Middle frontal gyrus (tissue), 1 donor: ENCODE measurements around the gene ZDHHC19.
"Not testable (repeated sequence)": the region's sequence is repeated elsewhere in the genome, so short reads cannot be mapped to it uniquely, and the experiment has no call there.

Experiments
- DNase-seq: peaks from one replicate; pipeline ENCODE4 v3.0.0-alpha.2; 2015; ENCODE audit warnings: low spot score; ENCODE audit errors: extremely low spot score

Gene ZDHHC19

GRCh38 chr3:196225763-196226364 is 14.7 kb upstream of the ZDHHC19 start:
- no peak for DNase-seq

DNA sequence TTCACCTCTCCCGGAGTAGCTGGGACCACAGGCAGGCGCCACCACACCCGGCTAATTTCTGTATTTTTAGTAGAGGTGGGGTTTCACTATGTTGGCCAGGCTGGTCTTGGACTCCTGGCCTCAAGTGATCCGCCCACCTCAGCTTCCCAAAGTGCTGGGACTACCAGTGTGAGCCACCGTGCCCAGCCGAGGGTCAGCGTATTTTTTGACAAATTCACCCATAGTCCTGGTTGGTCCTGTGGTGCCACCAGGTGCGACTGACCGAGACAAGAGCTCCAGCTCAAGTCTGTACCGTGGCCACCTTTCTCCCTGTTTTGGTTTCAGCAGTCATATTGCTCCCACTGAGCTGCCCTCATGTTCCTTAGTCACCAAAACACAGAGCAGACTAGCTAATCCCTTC is 13.9 kb upstream of the ZDHHC19 start:
- DNase-seq = no peak

DNA sequence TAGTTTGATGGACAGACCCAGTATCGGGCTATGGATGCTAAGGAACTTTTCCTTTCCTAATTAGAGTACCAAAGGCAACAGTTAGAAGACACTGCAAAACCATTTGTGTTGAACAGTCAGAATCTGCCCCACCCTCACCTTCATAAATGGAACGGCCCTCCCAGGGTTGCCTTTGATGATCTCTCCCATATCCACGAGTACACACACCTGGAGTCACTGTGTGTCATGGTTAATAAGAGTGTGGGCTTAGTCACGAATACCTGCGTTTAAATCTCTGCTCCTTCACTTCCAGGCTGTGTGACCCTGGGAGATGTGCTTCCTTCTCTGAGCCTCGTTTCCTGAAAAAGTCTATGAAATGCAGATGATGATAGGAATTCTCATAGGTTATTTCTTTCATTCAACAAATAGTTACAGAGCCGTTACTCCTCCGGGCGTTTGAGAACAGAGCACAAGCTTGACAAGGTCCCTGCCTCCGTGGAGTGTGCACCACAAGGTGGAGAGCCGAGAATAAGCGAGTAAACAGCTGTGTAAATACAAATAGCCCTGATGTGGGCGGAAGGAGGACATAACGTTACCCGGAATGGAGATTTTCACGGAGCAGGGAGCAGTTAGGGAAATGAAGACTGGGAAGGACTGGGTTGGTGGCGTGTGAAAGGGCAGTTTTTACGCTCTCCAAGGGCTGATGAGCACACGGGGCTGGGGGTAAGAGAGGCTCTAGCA is 11.8 kb upstream of the ZDHHC19 start:
- DNase-seq = no peak

- DNase-seq = no peak
Measured at GRCh38 chr3:196220991-196221390, 9.8 kb upstream of the ZDHHC19 start.

DNA sequence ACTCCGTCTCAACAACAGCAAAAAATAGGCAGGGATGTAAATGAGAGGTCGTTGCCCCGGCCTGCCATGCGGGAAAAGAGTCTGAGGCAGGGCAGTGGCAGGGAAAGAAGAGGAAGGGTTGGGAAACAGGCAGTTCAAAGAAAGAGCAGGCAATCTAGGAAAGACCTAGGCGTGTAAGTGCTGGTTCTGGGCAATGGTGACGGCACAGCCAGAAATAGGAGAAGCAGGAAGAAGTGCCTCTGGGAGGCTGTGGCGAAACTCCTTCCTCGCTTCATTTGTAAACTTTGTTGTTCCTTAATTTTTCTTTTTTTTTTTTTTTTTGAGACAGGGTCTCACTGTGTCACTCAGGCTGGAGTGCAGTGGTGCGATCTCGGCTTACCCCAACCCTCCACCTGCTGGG is 9.4 kb upstream of the ZDHHC19 start:
- DNase-seq = no peak

DNA sequence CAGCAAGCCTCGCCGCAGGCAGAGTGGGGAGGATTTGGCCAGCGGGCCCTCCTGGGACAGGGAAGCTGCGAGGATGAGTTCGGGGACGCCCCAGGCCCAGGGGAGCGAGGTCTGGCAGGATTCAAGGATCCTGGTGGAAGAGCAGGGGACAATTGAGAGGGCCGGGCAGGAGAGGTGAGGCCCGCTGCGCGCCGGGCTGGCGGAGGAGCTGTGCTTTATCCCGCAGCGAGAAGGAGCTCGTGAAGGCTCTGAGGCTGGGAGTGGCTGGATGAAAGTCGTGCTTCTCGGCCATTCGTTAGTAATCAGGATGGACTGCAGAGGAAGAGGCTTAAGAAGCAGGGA is 8.7 kb upstream of the ZDHHC19 start:
- DNase-seq = no peak

GRCh38 chr3:196219194-196219969 is 8.2 kb upstream of the ZDHHC19 start:
- peak; percentile 47 for DNase-seq

DNA sequence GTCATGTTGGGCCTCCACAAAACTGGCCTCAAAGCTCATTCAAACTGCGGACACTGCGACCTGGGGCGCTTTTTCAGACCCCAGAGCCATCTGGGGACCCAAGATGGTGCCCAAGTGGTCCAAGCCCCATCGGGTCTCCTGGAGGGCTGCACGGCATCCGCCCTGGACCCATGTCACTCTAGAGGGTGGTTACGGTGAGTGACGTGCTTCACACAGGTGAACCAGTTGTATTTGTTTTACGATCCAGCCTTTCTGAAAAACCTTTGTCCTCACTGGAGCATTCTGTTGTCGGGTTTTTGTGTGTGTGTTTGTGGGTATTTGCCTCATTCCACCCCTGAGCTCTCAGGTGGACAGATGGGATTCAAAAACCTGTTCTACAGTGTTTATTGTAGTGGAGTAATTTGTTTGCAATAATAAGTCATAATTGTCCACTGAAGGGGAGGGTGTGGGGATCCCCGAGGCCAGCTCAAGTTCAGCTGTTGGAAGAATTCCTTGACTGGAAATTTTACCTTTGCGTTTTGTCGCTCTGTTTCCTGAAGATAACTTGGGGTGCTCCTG is 7.0 kb upstream of the ZDHHC19 start:
- DNase-seq = no peak

DNA sequence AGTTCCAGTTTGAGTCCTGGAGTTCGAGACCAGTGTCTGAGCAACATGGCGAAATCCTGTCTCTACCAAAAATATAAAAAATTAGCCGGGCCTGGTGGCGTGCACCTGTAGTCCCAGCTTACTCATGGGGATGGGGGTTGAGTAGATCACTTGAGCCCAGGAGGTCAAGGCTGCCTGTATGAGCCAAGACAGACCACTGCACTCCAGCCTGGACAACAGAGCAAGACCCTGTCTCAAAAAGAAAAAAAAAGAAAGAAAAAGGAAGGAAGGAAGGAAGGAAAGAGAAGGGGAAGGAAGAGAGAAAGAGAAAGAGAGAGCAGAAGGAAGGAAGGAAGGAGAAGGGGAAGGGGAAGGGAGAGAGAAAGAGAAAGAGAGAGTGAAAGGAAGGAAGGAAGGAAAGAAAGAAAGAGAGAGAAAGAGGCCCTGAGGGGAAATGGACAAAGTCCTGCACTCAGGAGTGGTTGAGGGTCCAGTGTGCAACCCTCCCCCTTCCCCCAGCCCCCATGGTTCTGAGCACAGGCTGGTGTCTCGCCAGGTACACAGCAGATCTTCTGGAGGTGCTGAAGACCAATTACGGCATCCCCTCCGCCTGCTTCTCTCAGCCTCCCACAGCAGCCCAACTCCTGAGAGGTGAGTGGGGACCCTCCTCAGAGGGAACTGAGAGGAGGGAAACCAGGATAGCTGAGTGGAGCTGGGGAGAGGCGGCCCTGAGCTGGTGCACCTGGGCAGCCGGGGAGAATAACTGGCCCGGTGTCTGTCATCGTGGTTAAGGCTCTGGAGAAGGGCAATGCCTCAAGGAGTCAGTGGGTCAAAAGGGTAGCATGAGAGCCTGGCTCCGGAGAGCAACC is 6.3 kb upstream of the ZDHHC19 start:
- DNase-seq = no peak

DNA sequence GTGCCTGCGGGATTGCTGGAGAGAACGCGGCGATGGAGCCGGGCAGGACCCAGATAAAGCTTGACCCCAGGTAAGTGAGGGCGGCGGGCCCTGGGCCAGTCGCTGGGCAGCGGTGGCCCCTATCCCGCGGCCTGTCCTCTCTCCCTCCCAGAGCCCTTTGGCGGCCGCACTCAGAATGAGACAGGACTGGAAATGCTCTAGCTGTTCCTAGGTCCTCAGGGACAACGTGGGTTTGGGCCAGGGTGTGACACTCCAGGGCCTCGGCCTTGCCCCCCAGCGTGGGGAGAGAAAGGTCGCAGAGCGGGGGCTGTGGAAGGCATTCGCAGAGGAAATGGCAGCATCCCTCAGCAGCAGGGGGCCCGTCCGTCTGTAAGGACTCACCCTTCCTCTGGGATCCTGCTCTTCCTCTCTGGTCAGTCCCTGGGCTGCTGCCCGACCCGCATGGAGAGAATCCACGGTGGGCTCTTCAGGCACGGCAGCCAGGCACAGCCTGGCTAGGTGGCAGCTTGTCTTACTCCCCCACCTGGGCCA is 5.5 kb upstream of the ZDHHC19 start:
- DNase-seq = no peak

GRCh38 chr3:196216089-196216564 is 4.9 kb upstream of the ZDHHC19 start, which contains the start of gene SLC51A:
Gene SLC51A (plus strand): TSS chr3:196216534. CDS start chr3:196216713, 179 bp downstream.
- no peak for DNase-seq

GRCh38 chr3:196215493-196216020 is 4.4 kb upstream of the ZDHHC19 start:
- DNase-seq = no peak

DNA sequence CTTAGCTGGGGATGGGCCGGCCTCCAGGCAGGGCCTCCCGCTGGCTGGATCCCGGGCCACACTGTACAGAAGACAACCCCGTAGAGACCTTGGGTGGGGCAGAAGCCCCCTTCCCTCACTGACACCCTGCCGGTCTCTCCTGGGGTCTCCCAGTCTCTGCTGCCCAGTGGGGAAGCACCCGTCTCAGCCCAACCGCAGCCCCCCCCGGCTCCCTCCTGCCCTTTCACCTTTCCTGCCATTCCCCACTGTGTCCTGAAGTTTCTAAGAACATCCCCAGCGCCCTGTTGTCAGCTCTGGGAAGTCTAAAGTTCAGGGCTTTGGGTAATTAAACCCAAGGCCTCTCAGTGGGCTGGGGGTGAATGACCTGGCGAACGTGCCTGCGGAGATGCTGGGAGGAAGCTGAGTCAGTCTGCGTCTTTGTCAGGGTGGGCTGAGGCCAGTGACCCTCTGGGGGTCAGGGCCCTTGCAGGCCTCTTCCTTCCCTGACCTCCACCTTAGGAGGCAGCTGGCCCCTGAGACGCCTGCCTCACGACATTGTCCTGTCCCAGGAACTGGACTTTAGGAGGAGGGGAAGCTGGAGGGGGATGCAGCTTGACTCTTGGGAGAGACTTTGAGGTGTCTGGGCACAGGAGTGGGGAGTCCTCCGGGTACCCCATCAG is 3.7 kb upstream of the ZDHHC19 start:
- no peak for DNase-seq

- not testable (repeated sequence) for DNase-seq
Measured at GRCh38 chr3:196209944-196210672, 1.1 kb downstream of the ZDHHC19 start.

DNA sequence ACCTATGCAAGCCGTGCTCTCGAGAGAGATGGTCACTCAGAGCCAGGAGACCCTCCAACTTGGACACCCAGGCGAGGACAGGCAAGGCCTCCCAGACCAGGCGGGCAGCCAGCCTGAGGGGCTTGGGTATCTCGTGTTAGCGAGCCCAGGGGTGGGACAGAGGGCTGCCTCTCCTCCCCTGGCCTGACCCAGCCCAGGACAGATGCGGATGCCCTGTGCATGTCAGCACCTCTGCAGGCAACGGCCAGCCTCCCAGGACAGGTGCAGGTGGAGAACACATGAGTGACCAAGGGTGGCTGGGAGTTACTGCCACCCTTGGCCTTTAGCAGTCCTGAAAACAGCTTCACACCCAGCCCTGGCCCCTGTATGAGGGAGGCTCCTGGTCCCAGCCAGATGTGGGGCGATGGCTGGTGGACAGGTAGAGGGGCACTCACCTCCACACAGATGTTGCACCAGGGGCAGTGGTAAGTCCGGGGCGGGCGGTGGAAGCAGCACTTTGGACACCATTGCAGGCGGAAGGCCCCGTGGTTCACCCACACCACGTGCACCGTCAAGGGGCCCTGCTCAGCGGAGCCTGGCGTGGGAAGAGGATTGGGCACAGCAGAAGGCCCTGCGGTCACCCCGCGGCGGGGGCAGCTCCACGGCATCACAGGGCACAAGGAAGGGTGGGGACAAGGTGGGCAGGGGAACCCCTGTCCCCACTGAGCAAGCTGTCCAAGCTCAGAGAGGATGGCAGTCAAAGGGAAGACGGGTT is 2.1 kb downstream of the ZDHHC19 start:
- DNase-seq = no peak

GRCh38 chr3:196207833-196208607 is 3.2 kb downstream of the ZDHHC19 start:
- DNase-seq = no peak

DNA sequence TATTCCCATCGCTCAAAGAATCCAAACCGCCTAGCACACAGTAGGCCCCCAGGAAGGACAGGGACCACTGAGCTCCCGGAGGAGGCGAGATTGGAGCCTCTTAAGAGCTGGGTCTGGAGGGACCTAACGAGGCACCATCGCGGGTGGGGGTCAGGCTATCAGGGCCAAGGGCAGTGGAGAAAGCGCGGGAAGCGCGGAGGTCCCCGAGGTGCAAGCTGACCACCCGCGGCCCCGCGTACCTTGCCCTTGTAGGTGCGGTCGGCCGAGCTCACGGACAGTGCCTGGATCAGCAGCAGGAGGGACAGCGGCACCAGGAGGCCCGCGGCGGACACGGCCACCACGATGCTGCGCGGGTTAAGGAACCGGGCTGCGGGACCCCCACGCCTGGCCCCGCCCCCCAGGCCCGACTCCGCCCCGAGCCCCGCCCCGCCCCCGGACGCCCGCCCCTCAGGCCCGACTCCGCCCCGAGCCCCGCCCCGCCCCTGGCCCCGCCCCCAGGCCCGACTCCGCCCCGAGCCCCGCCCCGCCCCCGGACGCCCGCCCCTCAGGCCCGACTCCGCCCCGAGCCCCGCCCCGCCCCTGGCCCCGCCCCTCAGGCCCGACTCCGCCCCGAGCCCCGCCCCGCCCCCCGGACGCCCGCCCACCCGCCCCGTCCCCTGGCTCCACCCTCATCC is 3.9 kb downstream of the ZDHHC19 start:
- no peak for DNase-seq
